ENCODE results near the gene ZNF140. TPM values are rescaled to one million over a fixed set of nuclear protein-coding genes. Genes with fewer than 3 reads are reported as not detected.

The ZNF140 gene
- 10 to 100 TPM; 11.2 to 22.5 (median 11.4) TPM for polyA plus RNA-seq

DNA sequence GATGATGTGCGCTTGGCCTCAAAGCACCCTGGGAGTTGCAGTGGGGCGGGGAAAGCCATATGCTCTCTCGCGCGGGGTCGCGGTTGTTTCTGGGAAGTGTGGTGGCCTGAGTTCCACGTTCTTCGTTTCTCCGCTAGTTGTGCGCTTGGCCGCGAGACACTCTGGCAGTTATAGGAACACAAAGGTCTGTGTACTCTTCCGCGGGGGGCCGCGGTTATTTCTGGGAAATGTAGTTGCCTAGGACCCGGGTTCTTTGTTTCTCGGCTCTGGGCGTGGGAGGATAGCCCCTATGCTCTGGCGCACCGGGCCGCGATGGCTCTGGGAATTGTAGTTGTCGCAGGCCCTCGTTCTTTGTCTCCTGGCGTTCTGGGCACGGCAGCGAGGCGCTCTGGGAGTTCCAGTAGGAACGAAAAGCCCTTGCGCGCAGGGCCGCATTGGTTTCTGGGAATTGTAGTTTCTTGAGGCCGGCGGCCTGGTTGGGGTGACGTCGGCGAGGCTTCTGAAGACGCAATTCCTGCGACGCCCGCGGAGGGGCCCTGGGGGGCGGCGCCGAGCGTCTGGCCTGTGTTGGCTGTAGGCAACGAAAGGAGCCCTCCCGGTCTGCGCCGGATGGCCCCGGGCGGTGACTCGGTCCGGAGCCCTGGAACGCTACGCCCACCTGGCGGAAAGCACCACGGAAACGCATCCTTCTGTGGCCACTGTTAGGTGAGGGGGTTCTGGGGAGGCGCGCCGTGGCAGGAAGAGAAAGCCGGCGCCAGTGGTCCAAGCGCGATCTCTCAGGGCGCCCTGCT is at the start of gene ZNF140:
Gene ZNF140, plus strand, starts transcription at position 556 of the 791 bp plus-strand sequence. CDS start 398 bp downstream, outside the sequence.
- H3K27ac ChIP-seq (ENCODE audit: low read depth, low read length), result peak within 1 kb of the TSS; percentile 93
- 0% methylated on average over 65 to 69 of the region's 69 CpGs for WGBS, 3 donors

GRCh38 chr12:133037207-133038005 is 43.3 kb upstream of the ZNF140 start, which contains the start of gene ZNF84:
ZNF84 (plus strand) TSS chr12:133037509; CDS start chr12:133041468, 3,959 bp downstream.
- 0 to 1% (median 1%) methylated on average over 95 to 103 of the region's 103 CpGs for WGBS, 3 donors
- peak within 1 kb of the TSS; percentile 2 for H3K27ac ChIP-seq (ENCODE audit: low read depth, low read length)

DNA sequence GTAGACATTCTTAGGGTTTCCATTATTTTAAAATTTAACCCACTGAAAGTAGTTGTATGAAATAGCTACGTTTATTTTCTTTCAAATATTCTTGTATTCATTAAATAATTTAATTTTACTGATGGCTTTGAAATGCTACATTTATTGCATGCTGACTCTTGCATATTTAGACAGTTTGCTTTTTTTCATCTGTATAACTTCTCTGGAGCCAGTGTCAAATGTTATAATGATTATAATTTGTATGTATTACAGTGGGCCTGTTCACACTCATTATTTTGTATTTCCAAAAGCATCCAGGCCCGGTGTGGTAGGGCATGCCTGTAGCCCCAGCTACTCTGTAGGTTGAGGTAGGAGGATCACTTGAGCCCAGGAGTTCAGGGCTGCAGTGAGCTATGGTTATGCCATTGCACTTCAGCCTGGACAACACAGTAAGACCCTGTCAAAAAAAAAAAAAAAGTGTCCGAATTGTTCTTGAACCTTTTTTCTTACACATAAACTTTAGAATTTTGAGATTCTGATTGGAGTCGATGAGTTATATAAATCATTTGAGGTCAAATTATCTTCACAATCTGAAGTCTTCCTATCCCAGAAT is 42.5 kb upstream of the ZNF140 start:
- 53 to 55% (median 54%) methylated on average over 4 of the region's 4 CpGs for WGBS, 3 donors
- no peak overlapping the region for H3K27ac ChIP-seq (ENCODE audit: low read depth, low read length)

DNA sequence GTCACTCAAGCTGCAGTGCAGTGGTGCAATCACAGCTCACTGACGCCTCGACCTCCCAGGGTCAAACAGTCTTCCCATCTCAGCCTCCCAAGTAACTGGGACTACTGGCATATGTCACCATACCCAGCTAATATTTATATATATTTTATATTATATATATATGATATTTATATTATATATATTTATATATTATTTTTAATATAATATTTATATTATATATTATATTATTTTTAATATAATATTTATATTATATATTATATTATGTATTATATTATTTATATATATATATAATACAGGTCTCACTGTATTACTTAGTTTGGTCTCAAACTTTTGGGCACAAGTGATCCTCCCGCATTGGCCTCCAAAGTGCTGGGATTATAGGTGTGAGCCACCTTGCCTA is 34.0 kb upstream of the ZNF140 start:
- WGBS, 3 donors, result 99% methylated on average over 3 of the region's 3 CpGs
- H3K27ac ChIP-seq (ENCODE audit: low read depth, low read length), result no peak overlapping the region

- H3K27ac ChIP-seq (ENCODE audit: low read depth, low read length), result no peak overlapping the region
- WGBS, 3 donors, result 98 to 99% (median 98%) methylated on average over 5 of the region's 5 CpGs
Observed at GRCh38 chr12:133057446-133057845, 23.3 kb upstream of the ZNF140 start.

- H3K27ac ChIP-seq (ENCODE audit: low read depth, low read length), result no peak overlapping the region
- WGBS, 3 donors, result 96 to 97% (median 97%) methylated on average over 8 of the region's 8 CpGs
Observed at GRCh38 chr12:133058203-133059113, 22.3 kb upstream of the ZNF140 start.

DNA sequence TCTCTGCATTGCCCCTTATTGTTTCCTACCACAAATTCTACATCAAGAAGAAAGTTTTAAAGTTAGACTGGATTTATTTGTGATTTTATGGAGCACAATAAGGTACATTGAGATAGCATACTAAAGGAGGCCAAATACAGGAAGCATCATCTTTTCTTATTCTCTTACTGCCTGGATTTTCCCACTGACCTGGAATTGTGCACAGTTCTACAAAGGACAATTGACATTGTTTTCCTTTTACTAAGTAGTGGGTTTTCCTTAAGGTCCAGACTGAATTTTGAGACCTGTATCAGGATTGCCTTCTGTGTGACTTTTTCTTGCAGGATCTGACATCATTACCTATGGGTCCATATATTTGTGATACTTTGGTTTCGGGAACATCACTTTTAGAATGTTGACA is 18.8 kb upstream of the ZNF140 start:
- 92 to 100% (median 97%) methylated on average over 1 of the region's 1 CpG for WGBS, 3 donors
- no peak overlapping the region for H3K27ac ChIP-seq (ENCODE audit: low read depth, low read length)

- H3K27ac ChIP-seq (ENCODE audit: low read depth, low read length), result no peak overlapping the region
- WGBS, 3 donors, result 95 to 100% (median 100%) methylated on average over 1 of the region's 1 CpG
Observed at GRCh38 chr12:133063556-133063955, 17.2 kb upstream of the ZNF140 start.

DNA sequence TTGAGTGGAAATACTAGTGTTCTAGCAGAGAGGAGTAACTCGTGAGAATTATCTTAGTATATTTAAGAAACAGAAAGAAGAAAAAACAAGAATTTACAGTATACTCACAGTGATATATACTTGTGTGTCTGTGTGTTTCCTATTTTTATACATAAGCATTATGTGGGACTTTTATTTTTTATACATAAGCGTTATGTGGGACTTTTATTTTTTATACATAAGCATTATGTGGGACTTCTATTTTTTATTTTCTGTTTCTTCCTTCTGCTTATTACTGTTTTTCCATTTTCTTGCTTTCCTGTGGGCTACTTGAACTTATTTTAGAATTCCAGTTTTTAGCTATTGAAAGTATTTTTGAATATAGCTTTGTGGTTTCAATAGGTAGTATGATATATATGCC is 6.9 kb upstream of the ZNF140 start:
- H3K27ac ChIP-seq (ENCODE audit: low read depth, low read length), result no peak overlapping the region
- 84 to 90% (median 90%) methylated on average over 2 of the region's 2 CpGs for WGBS, 3 donors

GRCh38 chr12:133080026-133080367 is 726 bp upstream of the ZNF140 start:
- peak overlapping the region; percentile 93 for H3K27ac ChIP-seq (ENCODE audit: low read depth, low read length)
- WGBS, 3 donors, result 0 to 1% (median 0%) methylated on average over 22 of the region's 22 CpGs

DNA sequence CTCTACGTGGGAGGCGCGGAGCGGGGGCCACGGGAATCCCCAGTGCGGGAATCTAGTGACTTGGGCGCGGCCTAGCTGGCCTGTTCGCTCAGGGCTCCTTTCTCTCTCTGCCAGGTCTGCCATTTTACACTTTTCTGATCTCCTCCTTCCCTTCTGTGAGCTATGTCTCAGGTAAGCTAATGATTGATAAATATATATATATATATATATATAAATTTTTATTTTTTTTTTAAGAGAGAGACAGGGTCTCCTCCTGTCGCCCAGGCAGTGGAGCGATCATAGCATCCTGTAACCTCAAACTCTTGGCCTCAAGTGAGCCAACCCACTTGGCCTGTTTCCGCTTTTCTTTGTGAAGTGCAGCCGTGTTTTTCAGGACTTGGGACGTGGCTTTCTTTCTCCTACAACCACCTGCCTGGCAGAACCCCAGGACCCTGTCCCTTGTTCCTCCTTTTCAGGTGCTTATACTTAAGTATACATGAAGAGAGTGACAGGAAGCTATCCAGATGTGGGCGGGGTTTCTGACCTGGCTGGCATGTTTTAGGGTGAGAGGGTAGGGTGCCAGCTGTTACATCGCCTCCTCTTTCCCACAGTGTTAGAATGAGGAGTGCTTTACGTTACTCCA is 547 bp downstream of the ZNF140 start:
- WGBS, 3 donors, result 19 to 27% (median 27%) methylated on average over 16 to 17 of the region's 17 CpGs
- peak overlapping the region; percentile 93 for H3K27ac ChIP-seq (ENCODE audit: low read depth, low read length)

DNA sequence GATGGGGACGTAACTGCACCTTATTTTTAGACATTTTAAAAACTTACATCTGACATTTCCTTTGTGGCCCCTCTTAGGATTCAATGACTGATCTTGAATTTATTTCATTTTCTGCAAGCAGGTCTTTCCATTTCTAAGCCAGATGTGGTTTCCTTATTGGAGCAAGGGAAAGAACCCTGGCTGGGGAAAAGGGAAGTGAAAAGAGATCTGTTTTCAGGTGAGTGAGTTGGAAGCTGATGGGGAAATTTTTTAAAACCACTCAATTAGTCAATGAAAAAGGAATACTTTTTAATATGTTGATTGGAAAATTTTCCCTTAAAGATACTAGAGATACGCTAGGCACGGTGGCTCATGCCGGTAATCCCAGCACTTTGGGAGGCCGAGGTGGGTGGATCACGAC is 2.6 kb downstream of the ZNF140 start:
- no peak overlapping the region for H3K27ac ChIP-seq (ENCODE audit: low read depth, low read length)
- 98 to 99% (median 98%) methylated on average over 6 of the region's 6 CpGs for WGBS, 3 donors

GRCh38 chr12:133105620-133106019 is 24.9 kb downstream of the ZNF140 start:
- no peak overlapping the region for H3K27ac ChIP-seq (ENCODE audit: low read depth, low read length)
- 97 to 100% (median 98%) methylated on average over 3 of the region's 3 CpGs for WGBS, 3 donors

DNA sequence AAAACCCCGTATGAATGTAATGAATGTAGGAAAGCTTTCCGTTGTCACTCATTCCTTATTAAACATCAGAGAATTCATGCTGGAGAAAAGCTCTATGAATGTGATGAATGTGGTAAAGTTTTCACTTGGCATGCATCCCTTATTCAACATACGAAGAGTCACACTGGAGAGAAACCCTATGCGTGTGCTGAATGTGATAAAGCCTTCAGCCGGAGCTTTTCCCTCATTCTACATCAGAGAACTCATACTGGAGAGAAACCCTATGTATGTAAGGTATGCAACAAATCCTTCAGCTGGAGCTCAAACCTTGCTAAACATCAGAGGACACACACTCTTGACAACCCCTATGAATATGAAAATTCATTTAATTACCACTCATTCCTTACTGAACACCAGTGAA is 25.5 kb downstream of the ZNF140 start:
- 98 to 100% (median 99%) methylated on average over 5 of the region's 5 CpGs for WGBS, 3 donors
- no peak overlapping the region for H3K27ac ChIP-seq (ENCODE audit: low read depth, low read length)

GRCh38 chr12:133107121-133107520 is 26.4 kb downstream of the ZNF140 start:
- H3K27ac ChIP-seq (ENCODE audit: low read depth, low read length), result no peak overlapping the region
- 88 to 99% (median 98%) methylated on average over 1 of the region's 1 CpG for WGBS, 3 donors

DNA sequence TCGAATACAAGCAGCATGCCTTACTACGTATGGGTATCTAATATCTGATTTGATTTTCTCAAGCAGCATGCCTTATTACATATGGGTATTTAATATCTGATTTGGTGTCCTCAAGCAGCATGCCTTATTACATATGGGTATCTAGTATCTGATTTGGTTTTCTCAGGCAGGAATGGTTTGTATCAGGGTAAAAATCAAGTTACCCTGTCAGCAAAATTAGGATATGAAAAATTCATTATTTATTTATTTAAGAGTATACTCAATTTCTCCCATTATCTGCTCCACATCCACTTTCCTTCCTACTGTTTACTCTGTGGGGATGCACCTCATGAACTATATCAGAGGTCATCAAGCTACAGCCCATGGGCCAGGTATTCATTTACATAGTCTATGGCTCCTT is 27.4 kb downstream of the ZNF140 start:
- WGBS, 3 donors, result 97 to 100% (median 99%) methylated on average over 2 of the region's 2 CpGs
- H3K27ac ChIP-seq (ENCODE audit: low read depth, low read length), result no peak overlapping the region

GRCh38 chr12:133120385-133121191 is 39.9 kb downstream of the ZNF140 start:
- 95 to 96% (median 96%) methylated on average over 3 of the region's 3 CpGs for WGBS, 3 donors
- no peak overlapping the region for H3K27ac ChIP-seq (ENCODE audit: low read depth, low read length)

All from adipose tissue (tissue), 3 donors.